Stomach (tissue), 4 donors: Measurements from ENCODE around the gene LYRM4.

ENCODE experiments used
- POLR2A ChIP-seq, 4 donors: fragments of 450-650 bp; IDR thresholded peaks; one replicate each; pipeline ENCODE4 v1.6.1; 2016; ENCODE audit warnings: antibody characterized with exemption in 4 of 4, control low read depth in 2 of 4, mild to moderate bottlenecking in 1 of 4, moderate library complexity in 1 of 4
- POLR2AphosphoS5 ChIP-seq, 3 donors: sonication (generic); formaldehyde crosslinking; IDR thresholded peaks; one replicate each; pipeline ENCODE4 v1.6.1; 2016; ENCODE audit warnings: antibody characterized with exemption in 3 of 3
- TF ChIP-seq, protein P1 (sequence below), 7 experiments: fragments of 450-650 bp in 4 of 7; fragments of 200-600 bp in 3 of 7; sonication (generic) in 3 of 7; IDR thresholded peaks; one replicate each; pipeline ENCODE4 v1.5.1; 2016 to 2019; ENCODE audit warnings: antibody characterized with exemption in 7 of 7, control low read depth in 2 of 7, mild to moderate bottlenecking in 1 of 7

DNA sequence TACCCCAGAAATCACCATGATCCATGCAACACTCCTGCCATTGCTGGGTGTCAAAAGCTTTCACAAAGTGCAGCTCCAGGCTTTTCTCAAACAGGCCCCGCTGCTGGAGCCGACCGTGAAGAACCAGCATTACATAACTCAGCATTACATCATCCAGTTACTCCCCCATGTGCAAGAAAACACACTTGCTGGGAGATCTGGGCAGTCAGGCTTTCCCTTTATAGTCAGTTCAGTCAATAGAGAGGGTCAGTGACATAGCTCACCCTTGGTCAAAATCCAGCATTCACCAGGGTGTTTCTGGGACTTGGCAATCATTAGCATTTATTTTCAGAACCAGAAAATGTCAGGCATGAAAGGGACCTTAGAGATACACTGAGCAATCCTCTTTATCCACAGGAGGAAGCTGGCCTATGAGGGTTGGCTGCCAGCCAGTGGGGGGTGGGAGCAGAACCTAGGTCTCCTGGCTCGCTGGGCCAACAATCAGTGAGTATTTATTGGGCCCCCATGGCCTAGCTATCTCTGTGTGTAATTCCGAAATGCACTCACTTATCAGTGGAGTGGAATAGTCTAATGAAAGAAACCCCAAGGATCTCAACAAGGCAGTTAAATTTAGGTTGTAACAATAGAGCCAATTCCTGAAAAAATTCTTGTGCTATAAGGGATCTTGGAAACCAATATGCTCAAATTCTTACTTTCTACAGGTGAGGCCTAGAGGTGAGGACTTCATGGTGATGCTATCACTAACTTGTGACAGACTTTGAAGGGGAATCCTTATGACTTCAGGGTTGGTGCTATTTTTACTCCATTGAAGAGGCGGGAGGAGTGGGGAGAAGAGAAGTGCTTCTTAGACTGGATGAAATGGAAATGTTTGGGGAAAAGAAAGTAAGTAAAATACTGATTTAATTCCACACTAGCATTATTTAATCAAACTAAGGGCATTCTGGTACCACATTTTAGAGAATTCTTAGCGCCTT, 54.6 kb downstream of the LYRM4 start:
- TF ChIP-seq POLR2A (IDR thresholded peaks at IDR 0.05) (no peak), POLR2AphosphoS5 (IDR thresholded peaks at IDR 0.05) (peak in 1 of 3 donors; percentile 34)
- TF ChIP-seq, protein P1, sequence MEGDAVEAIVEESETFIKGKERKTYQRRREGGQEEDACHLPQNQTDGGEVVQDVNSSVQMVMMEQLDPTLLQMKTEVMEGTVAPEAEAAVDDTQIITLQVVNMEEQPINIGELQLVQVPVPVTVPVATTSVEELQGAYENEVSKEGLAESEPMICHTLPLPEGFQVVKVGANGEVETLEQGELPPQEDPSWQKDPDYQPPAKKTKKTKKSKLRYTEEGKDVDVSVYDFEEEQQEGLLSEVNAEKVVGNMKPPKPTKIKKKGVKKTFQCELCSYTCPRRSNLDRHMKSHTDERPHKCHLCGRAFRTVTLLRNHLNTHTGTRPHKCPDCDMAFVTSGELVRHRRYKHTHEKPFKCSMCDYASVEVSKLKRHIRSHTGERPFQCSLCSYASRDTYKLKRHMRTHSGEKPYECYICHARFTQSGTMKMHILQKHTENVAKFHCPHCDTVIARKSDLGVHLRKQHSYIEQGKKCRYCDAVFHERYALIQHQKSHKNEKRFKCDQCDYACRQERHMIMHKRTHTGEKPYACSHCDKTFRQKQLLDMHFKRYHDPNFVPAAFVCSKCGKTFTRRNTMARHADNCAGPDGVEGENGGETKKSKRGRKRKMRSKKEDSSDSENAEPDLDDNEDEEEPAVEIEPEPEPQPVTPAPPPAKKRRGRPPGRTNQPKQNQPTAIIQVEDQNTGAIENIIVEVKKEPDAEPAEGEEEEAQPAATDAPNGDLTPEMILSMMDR (IDR thresholded peaks at IDR 0.05) = no peak
